ENCODE results near the gene NRG2. TPM values are rescaled to one million over a fixed set of nuclear protein-coding genes. Genes with fewer than 3 reads are reported as not detected.

The NRG2 gene
- total and polyA plus RNA-seq, 12 donors, result 0.64 to 6.6 (median 2.9) TPM

- H3K36me3 ChIP-seq, result no peaks in the 10 kb centered on the region
- H3K9me3 ChIP-seq, result peaks cover 0 to 3% (median 0%) of the 10 kb centered on the region in 11 donors
- peaks cover 0 to 79% (median 65%) of the 10 kb centered on the region in 9 donors for H3K4me1 ChIP-seq
- TF ChIP-seq CTCF (IDR thresholded peaks at IDR 0.05), result no peak
- DNase-seq (no peak), ATAC-seq (peak in 1 of 8 donors; percentile 8)
- peak overlapping the region in 6 of 10 donors; percentile 4 to 85 (median 70) for H3K27ac ChIP-seq
- H3K27me3 ChIP-seq, result peaks cover 0 to 53% (median 0%) of the 10 kb centered on the region in 7 donors
- 58 to 77% methylated on average over 4 of the region's 4 CpGs for WGBS, 2 donors
- H3K4me3 ChIP-seq, result no peak overlapping the region
- intact Hi-C loops (cut with DNase I), result no loop called here
Measured at GRCh38 chr5:140039561-140039960, 3.5 kb downstream of the NRG2 start.

- Histone ChIP-seq H3K9me3 (peaks cover 0 to 10% (median 0%) of the 10 kb centered on the region in 11 donors), H3K36me3 (no peaks in the 10 kb centered on the region), H3K4me3 (peak overlapping the region in 9 of 10 donors; percentile 17 to 58 (median 47)), H3K27me3 (peaks cover 0 to 42% (median 0%) of the 10 kb centered on the region in 7 donors), H3K4me1 (peaks cover 0 to 72% (median 61%) of the 10 kb centered on the region in 9 donors), H3K27ac (peak overlapping the region in 9 of 10 donors; percentile 13 to 85 (median 62))
- ATAC-seq (no peak), DNase-seq (no peak)
- WGBS, 2 donors, result 10 to 14% methylated on average over 7 of the region's 7 CpGs
- TF ChIP-seq CTCF (IDR thresholded peaks at IDR 0.05), result no peak
- intact Hi-C loops (cut with DNase I), result no loop called here
Measured at GRCh38 chr5:140038373-140038957, 4.6 kb downstream of the NRG2 start.

GRCh38 chr5:140037012-140037411, 6.1 kb downstream of the NRG2 start:
- intact Hi-C loops (cut with DNase I), result no loop called here
- peaks cover 0 to 31% (median 0%) of the 10 kb centered on the region in 7 donors for H3K27me3 ChIP-seq
- no peaks in the 10 kb centered on the region for H3K36me3 ChIP-seq
- 90 to 93% methylated on average over 4 of the region's 4 CpGs for WGBS, 2 donors
- peak overlapping the region in 1 of 10 donors; percentile 73 for H3K27ac ChIP-seq
- ATAC-seq, result no peak
- TF ChIP-seq CTCF (IDR thresholded peaks at IDR 0.05), result no peak
- no peak overlapping the region for H3K4me3 ChIP-seq
- H3K9me3 ChIP-seq, result peaks cover 0 to 10% (median 0%) of the 10 kb centered on the region in 11 donors
- peaks cover 0 to 68% (median 50%) of the 10 kb centered on the region in 9 donors for H3K4me1 ChIP-seq
- DNase-seq, result no peak

GRCh38 chr5:140035881-140036280, 7.2 kb downstream of the NRG2 start:
- intact Hi-C loops (cut with DNase I), result no loop called here
- Histone ChIP-seq H3K36me3 (no peaks in the 10 kb centered on the region), H3K27me3 (peaks cover 0 to 24% (median 0%) of the 10 kb centered on the region in 7 donors), H3K9me3 (peaks cover 0 to 10% (median 0%) of the 10 kb centered on the region in 11 donors), H3K4me1 (peaks cover 0 to 57% (median 41%) of the 10 kb centered on the region in 9 donors), H3K4me3 (no peak overlapping the region), H3K27ac (peak overlapping the region; percentile 1 to 73 (median 46))
- DNase-seq, result peak in 1 of 2 donors; percentile 43
- no peak for TF ChIP-seq CTCF (IDR thresholded peaks at IDR 0.05)
- ATAC-seq, result peak in 7 of 8 donors; percentile 48 to 80 (median 66)
- WGBS, 2 donors, result 39 to 70% methylated on average over 2 of the region's 2 CpGs

All from heart right ventricle (tissue), 16 donors.